Upper lobe of left lung (tissue), 6 donors: ENCODE measurements around the gene CDH13. TPM values are rescaled to one million over a fixed set of nuclear protein-coding genes. Genes with fewer than 3 reads are reported as not detected.

Source experiments
- ATAC-seq, 2 donors: fragments of 200-7000 bp; cut with Tn5 transposase; one replicate each; pipeline ENCODE4 v1.9.1; 2022; ENCODE audit warnings: mild to moderate bottlenecking in 2 of 2, moderate library complexity in 2 of 2; ENCODE audit not compliant: low FRiP score in 2 of 2
- DNase-seq, 2 donors: peaks; one replicate each; pipeline ENCODE4 v3.0.0-alpha.2; 2019 to 2020
- H3K27ac ChIP-seq, 4 donors: fragments of 200-600 bp; sonication (generic); one replicate each; pipeline ENCODE4 v1.5.1; 2016 to 2019
- H3K27me3 ChIP-seq, 4 donors: fragments of 200-600 bp; sonication (generic); one replicate each; pipeline ENCODE4 v1.5.1; 2017 to 2019
- H3K36me3 ChIP-seq, 4 donors: fragments of 200-600 bp; sonication (generic); one replicate each; pipeline ENCODE4 v1.5.1; 2016 to 2019
- H3K4me1 ChIP-seq, 4 donors: fragments of 200-600 bp; sonication (generic); one replicate each; pipeline ENCODE4 v1.5.1; 2018 to 2019
- H3K4me3 ChIP-seq, 4 donors: fragments of 200-600 bp; sonication (generic); one replicate each; pipeline ENCODE4 v1.5.1; 2017 to 2019; ENCODE audit warnings: mild to moderate bottlenecking in 2 of 4, moderate library complexity in 1 of 4
- H3K9me3 ChIP-seq, 4 donors: fragments of 200-600 bp; sonication (generic); one replicate each; pipeline ENCODE4 v1.5.1; 2018 to 2019
- EP300 ChIP-seq, 4 donors: sonication (generic); formaldehyde crosslinking; IDR thresholded peaks; one replicate each; pipeline ENCODE4 v1.5.1; 2017; ENCODE audit warnings: antibody characterized with exemption in 4 of 4, control low read depth in 2 of 4
- POLR2A ChIP-seq, 4 donors: fragments of 450-650 bp; IDR thresholded peaks; one replicate each; pipeline ENCODE4 v1.5.1; 2016 to 2017; ENCODE audit warnings: antibody characterized with exemption in 4 of 4, mild to moderate bottlenecking in 2 of 4
- POLR2AphosphoS5 ChIP-seq, 2 donors: sonication (generic); formaldehyde crosslinking; IDR thresholded peaks; one replicate each; pipeline ENCODE4 v1.5.1; 2017; ENCODE audit warnings: antibody characterized with exemption in 2 of 2
- WGBS, 2 donors: methylation state at CpG; one replicate each; pipeline ENCODE4 v1.1.5; 2017 to 2018; 5-methylcytosine and 5-hydroxymethylcytosine counted together
- total RNA-seq, 6 donors: library from RNA; depleted of rRNA in 4 of 6; stranded (reverse); fragments of >200 nt in 4 of 6; gene quantifications; one replicate each; pipeline versions ENCODE4 v1.1.0 to v1.2.1, GENCODE V29; 2016 to 2021
- TF ChIP-seq, protein P1 (sequence below), 6 experiments: fragments of 450-650 bp in 4 of 6; fragments of 200-600 bp in 2 of 6; sonication (generic) in 2 of 6; IDR thresholded peaks; one replicate each; pipeline ENCODE4 v1.5.1; 2016 to 2019; ENCODE audit warnings: antibody characterized with exemption in 6 of 6
- donor health status: DM: no; HTN: no; CAD: no; lungs with moderate emphysema.
- donor health status: DM: no; HTN: yes; CAD: no; lungs with severe emphysema.

CDH13 gene
- total RNA-seq, 6 donors from 2014 or later = 11.3 to 39.8 (median 19.9) TPM

DNA sequence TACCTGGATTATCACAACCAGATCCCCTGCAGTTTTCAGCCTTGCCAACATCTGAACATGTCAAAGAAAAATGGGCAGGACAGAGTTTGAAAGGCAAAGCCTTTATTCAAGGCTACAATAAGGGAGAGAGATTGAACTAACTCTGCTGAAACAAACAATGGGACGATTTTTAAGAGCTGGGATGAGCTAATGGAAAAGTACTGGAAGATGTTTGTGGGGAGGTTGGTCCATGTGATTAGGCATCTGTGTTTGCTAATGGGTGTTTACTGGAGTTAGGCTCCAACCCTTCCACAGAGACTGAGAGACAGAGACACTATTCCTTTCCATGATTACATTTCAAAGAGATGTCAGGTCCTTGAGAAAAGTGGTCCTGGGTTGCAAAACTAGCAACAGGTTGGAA lies 1146.0 kb downstream of the CDH13 start:
- DNase-seq (no peak), ATAC-seq (no peak)
- 37 to 57% methylated on average over 1 of the region's 1 CpG for WGBS, 2 donors
- H3K27ac ChIP-seq = no peak overlapping the region
- H3K27me3 ChIP-seq = no peaks in the 10 kb centered on the region
- TF ChIP-seq POLR2A (IDR thresholded peaks at IDR 0.05) (no peak), EP300 (IDR thresholded peaks at IDR 0.05) (no peak), POLR2AphosphoS5 (IDR thresholded peaks at IDR 0.05) (no peak)
- TF ChIP-seq, protein P1, sequence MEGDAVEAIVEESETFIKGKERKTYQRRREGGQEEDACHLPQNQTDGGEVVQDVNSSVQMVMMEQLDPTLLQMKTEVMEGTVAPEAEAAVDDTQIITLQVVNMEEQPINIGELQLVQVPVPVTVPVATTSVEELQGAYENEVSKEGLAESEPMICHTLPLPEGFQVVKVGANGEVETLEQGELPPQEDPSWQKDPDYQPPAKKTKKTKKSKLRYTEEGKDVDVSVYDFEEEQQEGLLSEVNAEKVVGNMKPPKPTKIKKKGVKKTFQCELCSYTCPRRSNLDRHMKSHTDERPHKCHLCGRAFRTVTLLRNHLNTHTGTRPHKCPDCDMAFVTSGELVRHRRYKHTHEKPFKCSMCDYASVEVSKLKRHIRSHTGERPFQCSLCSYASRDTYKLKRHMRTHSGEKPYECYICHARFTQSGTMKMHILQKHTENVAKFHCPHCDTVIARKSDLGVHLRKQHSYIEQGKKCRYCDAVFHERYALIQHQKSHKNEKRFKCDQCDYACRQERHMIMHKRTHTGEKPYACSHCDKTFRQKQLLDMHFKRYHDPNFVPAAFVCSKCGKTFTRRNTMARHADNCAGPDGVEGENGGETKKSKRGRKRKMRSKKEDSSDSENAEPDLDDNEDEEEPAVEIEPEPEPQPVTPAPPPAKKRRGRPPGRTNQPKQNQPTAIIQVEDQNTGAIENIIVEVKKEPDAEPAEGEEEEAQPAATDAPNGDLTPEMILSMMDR (IDR thresholded peaks at IDR 0.05) = no peak
- peaks cover 0 to 17% (median 4%) of the 10 kb centered on the region in 4 donors for H3K4me1 ChIP-seq
- H3K36me3 ChIP-seq = no peaks in the 10 kb centered on the region
- no peaks in the 10 kb centered on the region for H3K9me3 ChIP-seq
- H3K4me3 ChIP-seq = no peak overlapping the region

GRCh38 chr16:83774066-83774465 lies 1147.3 kb downstream of the CDH13 start:
- ATAC-seq = peak in 1 of 2 donors; percentile 39
- no peak overlapping the region for H3K27ac ChIP-seq

DNA sequence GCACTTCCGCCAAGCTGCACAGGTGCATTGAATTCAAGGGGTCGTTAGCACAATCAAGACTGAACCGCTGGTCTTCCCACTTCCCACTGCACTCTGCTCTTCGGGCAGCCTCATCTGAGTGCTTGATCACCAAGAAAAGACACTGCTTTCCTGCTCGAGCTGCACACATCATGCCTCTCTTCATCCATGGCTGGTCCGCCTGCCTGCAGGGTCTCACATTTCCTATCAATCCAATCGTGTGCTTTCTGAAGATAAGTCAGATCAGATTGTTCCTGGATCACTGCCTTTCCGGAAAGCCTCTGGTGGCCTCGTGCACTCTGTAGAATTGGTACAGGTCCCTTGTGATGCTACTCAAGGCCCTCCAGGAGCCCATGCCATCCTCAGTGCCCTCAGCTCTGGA lies 1150.2 kb downstream of the CDH13 start:
- WGBS, 2 donors = 86 to 96% methylated on average over 9 of the region's 9 CpGs
- Histone ChIP-seq H3K27ac (no peak overlapping the region), H3K4me3 (no peak overlapping the region), H3K36me3 (no peaks in the 10 kb centered on the region), H3K4me1 (peaks cover 11 to 14% (median 12%) of the 10 kb centered on the region in 4 donors), H3K9me3 (no peaks in the 10 kb centered on the region), H3K27me3 (no peaks in the 10 kb centered on the region)
- DNase-seq (no peak), ATAC-seq (no peak)
- TF ChIP-seq POLR2A (IDR thresholded peaks at IDR 0.05) (no peak), POLR2AphosphoS5 (IDR thresholded peaks at IDR 0.05) (no peak), EP300 (IDR thresholded peaks at IDR 0.05) (no peak)
- TF ChIP-seq, protein P1 (IDR thresholded peaks at IDR 0.05) = no peak

More at GRCh38 chr16:83774066-83774465, 1147.3 kb downstream of the CDH13 start:
- no peaks in the 10 kb centered on the region for H3K36me3 ChIP-seq
- no peak for TF ChIP-seq POLR2A (IDR thresholded peaks at IDR 0.05)
- TF ChIP-seq EP300 (IDR thresholded peaks at IDR 0.05) = peak in 1 of 4 donors; percentile 76
- TF ChIP-seq POLR2AphosphoS5 (IDR thresholded peaks at IDR 0.05) = no peak
- no peaks in the 10 kb centered on the region for H3K9me3 ChIP-seq
- WGBS, 2 donors = 86% methylated on average over 4 of the region's 4 CpGs
- no peak overlapping the region for H3K4me3 ChIP-seq
- DNase-seq = no peak
- no peaks in the 10 kb centered on the region for H3K27me3 ChIP-seq
- peaks cover 0 to 13% (median 4%) of the 10 kb centered on the region in 4 donors for H3K4me1 ChIP-seq

DNA sequence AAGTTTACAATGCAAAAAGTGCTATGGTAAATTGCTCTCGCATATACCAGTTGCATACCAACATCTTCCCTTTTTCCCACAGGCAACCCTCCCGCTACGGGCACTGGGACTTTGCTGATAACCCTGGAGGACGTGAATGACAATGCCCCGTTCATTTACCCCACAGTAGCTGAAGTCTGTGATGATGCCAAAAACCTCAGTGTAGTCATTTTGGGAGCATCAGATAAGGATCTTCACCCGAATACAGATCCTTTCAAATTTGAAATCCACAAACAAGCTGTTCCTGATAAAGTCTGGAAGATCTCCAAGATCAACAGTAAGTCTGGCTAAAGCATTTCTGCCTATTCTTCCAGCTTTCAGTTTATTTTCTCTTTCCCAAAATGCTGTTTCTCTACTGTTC lies 1153.1 kb downstream of the CDH13 start:
- Histone ChIP-seq H3K27me3 (no peaks in the 10 kb centered on the region), H3K4me1 (peaks cover 11 to 14% (median 12%) of the 10 kb centered on the region in 4 donors), H3K4me3 (no peak overlapping the region), H3K36me3 (no peaks in the 10 kb centered on the region), H3K27ac (no peak overlapping the region), H3K9me3 (no peaks in the 10 kb centered on the region)
- no peak for ATAC-seq
- no peak for DNase-seq
- WGBS, 2 donors = 5 to 18% methylated on average over 6 of the region's 6 CpGs
- TF ChIP-seq EP300 (IDR thresholded peaks at IDR 0.05) (no peak), POLR2A (IDR thresholded peaks at IDR 0.05) (no peak), POLR2AphosphoS5 (IDR thresholded peaks at IDR 0.05) (no peak)
- TF ChIP-seq, protein P1 (IDR thresholded peaks at IDR 0.05) = no peak

DNA sequence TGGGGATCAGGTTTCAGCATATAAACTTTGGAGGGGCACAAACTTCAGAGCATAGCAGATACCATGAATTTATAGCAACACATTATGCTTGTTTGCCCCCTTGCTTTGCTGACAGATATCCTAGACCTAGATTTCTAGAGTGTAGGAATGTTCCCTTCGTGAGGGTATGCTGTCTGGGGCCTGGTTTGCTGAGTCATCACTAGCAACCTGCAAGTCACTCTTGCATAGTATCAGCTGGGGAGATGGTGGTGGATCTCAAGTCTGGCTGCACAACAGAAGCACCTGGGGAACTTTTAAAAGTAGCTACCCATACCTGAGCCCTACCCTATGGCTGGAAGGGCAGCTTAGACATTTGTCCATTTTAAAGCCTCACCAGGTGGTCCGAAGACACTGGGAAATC lies 1158.7 kb downstream of the CDH13 start:
- WGBS, 2 donors = 66 to 94% methylated on average over 2 of the region's 2 CpGs
- TF ChIP-seq, protein P1 (IDR thresholded peaks at IDR 0.05) = no peak
- TF ChIP-seq POLR2A (IDR thresholded peaks at IDR 0.05) = no peak
- no peak for TF ChIP-seq POLR2AphosphoS5 (IDR thresholded peaks at IDR 0.05)
- TF ChIP-seq EP300 (IDR thresholded peaks at IDR 0.05) = no peak
- H3K4me3 ChIP-seq = no peak overlapping the region

More for the DNA sequence above, 1158.7 kb downstream of the CDH13 start:
- DNase-seq (no peak), ATAC-seq (no peak)
- H3K4me1 ChIP-seq = peaks cover 0 to 3% (median 1%) of the 10 kb centered on the region in 4 donors
- H3K27me3 ChIP-seq = no peaks in the 10 kb centered on the region
- no peaks in the 10 kb centered on the region for H3K9me3 ChIP-seq
- no peak overlapping the region for H3K27ac ChIP-seq
- no peaks in the 10 kb centered on the region for H3K36me3 ChIP-seq
